ENCODE measurements around the gene CERS2. TPM values are rescaled to one million over a fixed set of nuclear protein-coding genes. Genes with fewer than 3 reads are reported as not detected.
A peak's percentile ranks its signal among the peaks of the same experiment; 100 is the strongest.

The CERS2 gene
- total RNA-seq, 2 experiments from 2014 or later: 130 to 135 TPM

DNA sequence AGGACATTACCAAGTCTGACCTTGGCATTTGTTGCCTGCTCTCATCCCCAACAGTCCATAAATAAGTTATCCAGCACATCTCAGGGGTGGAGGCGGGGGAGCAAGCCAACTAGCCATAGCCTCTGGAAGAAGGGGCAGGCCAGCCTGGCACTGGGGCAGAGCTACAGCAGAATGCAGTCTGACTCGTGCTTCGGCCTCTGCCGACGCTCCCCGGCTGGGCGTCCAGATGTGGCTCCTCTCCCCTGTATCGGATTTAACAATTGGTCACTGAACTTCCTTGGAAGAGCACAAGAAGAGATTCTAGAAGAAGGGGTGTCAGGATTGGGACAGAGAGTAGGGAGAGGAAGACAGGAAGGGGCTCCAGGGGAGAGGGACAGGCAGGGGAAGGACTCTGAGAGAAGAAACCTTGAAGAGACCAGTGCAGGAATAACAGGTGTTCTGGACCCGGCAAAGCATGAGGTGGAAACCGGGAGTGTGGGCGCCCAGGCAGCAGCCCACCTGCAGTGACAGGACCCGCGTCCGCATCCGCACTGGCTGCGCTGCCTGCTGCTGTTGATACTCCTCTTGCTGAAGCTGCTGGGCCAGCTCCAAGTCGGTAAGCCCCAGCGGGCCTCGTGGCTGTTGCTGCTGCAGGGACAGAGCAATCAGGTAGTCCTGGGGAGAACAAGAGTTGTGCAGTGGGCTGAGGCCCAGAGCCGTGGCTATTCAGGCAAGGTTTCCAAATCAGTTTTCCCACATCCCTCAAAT is 22.7 kb upstream of the CERS2 start:
- H3K27ac Mint-ChIP-seq: no peak overlapping the region
- no peak overlapping the region for H3K4me3 Mint-ChIP-seq
- CTCF ChIA-PET: interaction anchor here (1.0 to 10.8 kb wide), 4 partner anchors 8 to 51 kb away, joined by 3 to 171 read pairs (median 30); partner anchors contain the start of genes ANXA9, CERS2 and MINDY1
- no peak for DNase-seq
- intact Hi-C loops (cut with micrococcal nuclease): loop anchor here (2.0 to 5.0 kb wide), 3 partner anchors 375 to 742 kb away; no protein-coding TSS in a partner anchor
- no peaks in the 10 kb centered on the region for H3K9me3 Mint-ChIP-seq
- no peaks in the 10 kb centered on the region for H3K27me3 Mint-ChIP-seq (ENCODE audit: low read depth)
- H3K36me3 Mint-ChIP-seq (ENCODE audit: low read depth): peaks cover 7% of the 10 kb centered on the region
- H3K4me1 Mint-ChIP-seq (ENCODE audit: low read depth): peaks cover 39% of the 10 kb centered on the region

- Mint-ChIP-seq H3K27me3 (ENCODE audit: low read depth) (no peaks in the 10 kb centered on the region), H3K36me3 (ENCODE audit: low read depth) (peaks cover 1% of the 10 kb centered on the region), H3K4me1 (ENCODE audit: low read depth) (peaks cover 25% of the 10 kb centered on the region), H3K4me3 (no peak overlapping the region), H3K9me3 (no peaks in the 10 kb centered on the region), H3K27ac (peak overlapping the region; percentile 41)
- DNase-seq: peak; percentile 36
- intact Hi-C loops (cut with micrococcal nuclease): loop anchor here (1.0 to 5.0 kb wide), 5 partner anchors 17 to 741 kb away; no protein-coding TSS in a partner anchor
- CTCF ChIA-PET: interaction anchor here (0.6 to 10.8 kb wide), 11 partner anchors 10 to 795 kb away, joined by 3 to 171 read pairs (median 3); partner anchors contain the start of genes ANXA9, CERS2 and MINDY1
Measured at GRCh38 chr1:150995896-150996295, 21.3 kb upstream of the CERS2 start.

DNA sequence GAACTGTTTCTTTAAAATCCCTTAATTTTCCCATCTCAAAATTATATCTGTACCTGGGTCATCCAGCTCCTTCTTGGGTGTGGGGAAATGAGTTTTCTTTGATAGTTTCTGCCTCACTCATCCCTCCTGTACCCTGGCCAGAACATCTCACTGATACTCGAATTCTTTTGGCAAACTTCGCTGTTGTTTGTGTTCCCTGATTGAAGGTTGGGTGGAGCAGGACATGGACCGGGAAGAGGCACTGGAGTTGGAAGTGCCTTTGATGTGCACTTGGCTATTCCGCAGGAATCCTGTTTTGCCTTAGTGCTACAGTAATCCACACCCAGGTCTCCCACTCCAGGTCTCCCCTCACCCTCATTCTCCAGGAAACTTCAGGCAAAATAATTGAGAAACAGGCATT is 20.8 kb upstream of the CERS2 start:
- CTCF ChIA-PET: interaction anchor here (0.6 to 10.8 kb wide), 6 partner anchors 10 to 163 kb away, joined by 3 to 171 read pairs (median 4); partner anchors contain the start of genes ANXA9, CERS2 and MINDY1
- Mint-ChIP-seq H3K27me3 (ENCODE audit: low read depth) (no peaks in the 10 kb centered on the region), H3K4me3 (no peak overlapping the region), H3K9me3 (no peaks in the 10 kb centered on the region), H3K4me1 (ENCODE audit: low read depth) (peaks cover 21% of the 10 kb centered on the region), H3K27ac (peak overlapping the region; percentile 41), H3K36me3 (ENCODE audit: low read depth) (peaks cover 1% of the 10 kb centered on the region)
- no peak for DNase-seq
- intact Hi-C loops (cut with micrococcal nuclease): loop anchor here (5.0 kb wide), 2 partner anchors 373 to 533 kb away; no protein-coding TSS in a partner anchor

- H3K36me3 Mint-ChIP-seq (ENCODE audit: low read depth): no peaks in the 10 kb centered on the region
- CTCF ChIA-PET: interaction anchor here (0.5 to 10.8 kb wide), 8 partner anchors 11 to 503 kb away, joined by 3 to 171 read pairs (median 3); partner anchors contain the start of genes ANXA9, CERS2 and MINDY1
- no peaks in the 10 kb centered on the region for H3K9me3 Mint-ChIP-seq
- H3K4me3 Mint-ChIP-seq: no peak overlapping the region
- intact Hi-C loops (cut with micrococcal nuclease): no loop called here
- H3K27ac Mint-ChIP-seq: peak overlapping the region; percentile 33
- H3K4me1 Mint-ChIP-seq (ENCODE audit: low read depth): peaks cover 12% of the 10 kb centered on the region
- H3K27me3 Mint-ChIP-seq (ENCODE audit: low read depth): no peaks in the 10 kb centered on the region
- DNase-seq: no peak
Measured at GRCh38 chr1:150994248-150994647, 19.6 kb upstream of the CERS2 start.

- Mint-ChIP-seq H3K9me3 (no peaks in the 10 kb centered on the region), H3K27me3 (ENCODE audit: low read depth) (no peaks in the 10 kb centered on the region), H3K36me3 (ENCODE audit: low read depth) (no peaks in the 10 kb centered on the region), H3K4me3 (no peak overlapping the region), H3K4me1 (ENCODE audit: low read depth) (peaks cover 7% of the 10 kb centered on the region), H3K27ac (no peak overlapping the region)
- intact Hi-C loops (cut with micrococcal nuclease): no loop called here
- CTCF ChIA-PET: no interaction called here
- DNase-seq: no peak
Measured at GRCh38 chr1:150992626-150993025, 18.0 kb upstream of the CERS2 start.

GRCh38 chr1:150987924-150988323 is 13.3 kb upstream of the CERS2 start:
- Mint-ChIP-seq H3K4me1 (ENCODE audit: low read depth) (no peaks in the 10 kb centered on the region), H3K9me3 (no peaks in the 10 kb centered on the region), H3K27ac (no peak overlapping the region), H3K4me3 (no peak overlapping the region), H3K27me3 (ENCODE audit: low read depth) (no peaks in the 10 kb centered on the region), H3K36me3 (ENCODE audit: low read depth) (no peaks in the 10 kb centered on the region)
- CTCF ChIA-PET: interaction anchor here (1.1 to 14.7 kb wide), 2 partner anchors 8 to 11 kb away, joined by 8 to 171 read pairs; no protein-coding TSS in a partner anchor
- intact Hi-C loops (cut with micrococcal nuclease): no loop called here
- no peak for DNase-seq

GRCh38 chr1:150985179-150985825 is 10.7 kb upstream of the CERS2 start:
- Mint-ChIP-seq H3K27me3 (ENCODE audit: low read depth) (no peaks in the 10 kb centered on the region), H3K4me1 (ENCODE audit: low read depth) (no peaks in the 10 kb centered on the region), H3K9me3 (no peaks in the 10 kb centered on the region), H3K36me3 (ENCODE audit: low read depth) (no peaks in the 10 kb centered on the region), H3K27ac (no peak overlapping the region), H3K4me3 (no peak overlapping the region)
- DNase-seq: no peak
- CTCF ChIA-PET: interaction anchor here (0.8 to 14.7 kb wide), 4 partner anchors 9 to 318 kb away, joined by 4 to 171 read pairs (median 4); no protein-coding TSS in a partner anchor
- intact Hi-C loops (cut with micrococcal nuclease): no loop called here

DNA sequence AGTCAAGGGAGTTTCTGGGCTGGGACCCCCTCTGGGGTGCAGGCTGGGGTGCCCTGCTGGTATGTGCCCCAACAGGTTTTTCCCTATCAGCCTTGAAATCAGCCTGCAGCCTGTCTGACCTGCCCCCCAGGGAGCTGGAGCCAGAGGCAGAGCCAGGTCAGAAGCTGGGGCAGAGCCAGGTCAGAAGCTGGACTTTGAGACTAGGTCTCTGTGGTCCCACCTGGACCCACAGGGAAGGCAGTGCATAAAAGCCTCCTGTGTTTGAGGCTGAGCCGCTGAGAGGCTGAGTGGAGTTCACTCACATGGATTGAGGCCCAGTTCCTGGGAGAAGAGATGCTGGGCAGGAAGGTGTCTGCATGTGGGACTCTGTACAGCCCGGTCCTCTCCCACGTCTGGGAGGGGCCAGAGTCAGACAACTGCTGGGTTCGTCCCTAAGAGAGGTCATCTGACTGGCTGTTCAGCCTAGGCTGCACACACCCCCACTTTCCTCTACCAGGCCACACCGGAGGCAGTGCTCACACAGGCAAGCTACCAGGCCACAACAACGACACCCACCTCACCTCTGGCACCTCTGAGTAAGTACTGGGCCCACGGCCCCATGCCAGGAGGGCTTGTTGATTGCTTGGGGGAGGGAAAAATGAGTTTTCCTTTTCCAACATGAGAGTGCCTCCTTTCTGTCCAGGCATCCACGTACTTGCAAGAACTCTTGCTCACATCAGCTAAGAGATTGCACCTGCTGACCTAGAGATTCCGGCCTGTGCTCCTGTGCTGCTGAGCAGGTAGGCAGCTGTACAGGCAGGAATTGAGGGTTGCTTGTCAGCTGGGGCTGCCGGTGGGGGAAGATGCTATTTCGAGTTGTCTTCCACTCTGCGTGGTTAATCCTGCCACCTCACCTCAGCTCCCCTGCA is 7.4 kb upstream of the CERS2 start, which contains the start of gene ANXA9:
Gene ANXA9, plus strand, starts transcription at position 488 of the 908 bp plus-strand sequence. CDS start 814 bp downstream, outside the sequence.
- intact Hi-C loops (cut with micrococcal nuclease): no loop called here
- peaks cover 22% of the 10 kb centered on the region for H3K4me1 Mint-ChIP-seq (ENCODE audit: low read depth)
- H3K27ac Mint-ChIP-seq: no peak within 1 kb of the TSS
- H3K4me3 Mint-ChIP-seq: no peak within 1 kb of the TSS
- CTCF ChIA-PET: interaction anchor here (0.5 to 14.7 kb wide), 5 partner anchors 16 to 412 kb away, joined by 3 to 171 read pairs (median 6); partner anchors contain the start of gene MINDY1
- H3K36me3 Mint-ChIP-seq (ENCODE audit: low read depth): no peaks in the 10 kb centered on the region
- no peak for DNase-seq
- H3K27me3 Mint-ChIP-seq (ENCODE audit: low read depth): no peaks in the 10 kb centered on the region
- no peaks in the 10 kb centered on the region for H3K9me3 Mint-ChIP-seq

DNA sequence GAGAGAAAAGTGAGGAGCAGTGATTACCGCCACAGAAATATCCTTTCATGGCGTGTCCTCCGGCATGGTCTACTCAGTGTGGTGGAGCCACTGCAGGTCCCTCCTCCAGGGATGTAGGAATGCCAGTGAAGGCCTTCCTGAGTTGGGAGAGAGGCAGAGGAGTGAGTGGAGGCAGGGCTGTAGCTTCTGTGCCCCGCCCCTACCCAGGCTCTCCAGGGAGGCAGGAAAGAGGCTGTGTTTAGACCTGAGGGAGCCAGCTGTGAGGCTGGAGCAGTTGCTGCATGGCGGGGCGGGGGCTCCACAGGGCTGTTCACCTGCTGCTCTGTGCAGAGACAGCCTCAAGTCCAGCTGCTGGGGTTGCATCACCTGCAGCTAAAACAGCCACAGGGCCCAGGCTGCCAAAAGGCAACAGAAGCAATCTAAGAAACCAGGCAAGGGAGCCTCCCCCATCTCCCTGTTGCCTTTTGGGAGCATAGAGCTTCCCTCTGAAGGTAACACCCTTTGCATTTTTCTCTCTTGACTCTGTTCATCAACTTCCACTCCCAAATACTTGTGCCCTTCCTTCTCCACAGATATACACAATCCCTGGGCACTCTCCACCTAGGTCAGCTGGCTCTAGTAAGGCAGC is 6.7 kb upstream of the CERS2 start:
- Mint-ChIP-seq H3K36me3 (ENCODE audit: low read depth) (no peaks in the 10 kb centered on the region), H3K9me3 (no peaks in the 10 kb centered on the region), H3K4me1 (ENCODE audit: low read depth) (peaks cover 30% of the 10 kb centered on the region), H3K27ac (no peak overlapping the region), H3K27me3 (ENCODE audit: low read depth) (no peaks in the 10 kb centered on the region), H3K4me3 (no peak overlapping the region)
- DNase-seq: no peak
- CTCF ChIA-PET: interaction anchor here (0.6 to 14.7 kb wide), 8 partner anchors 7 to 412 kb away, joined by 3 to 171 read pairs (median 4); partner anchors contain the start of genes MINDY1 and MLLT11
- intact Hi-C loops (cut with micrococcal nuclease): no loop called here

DNA sequence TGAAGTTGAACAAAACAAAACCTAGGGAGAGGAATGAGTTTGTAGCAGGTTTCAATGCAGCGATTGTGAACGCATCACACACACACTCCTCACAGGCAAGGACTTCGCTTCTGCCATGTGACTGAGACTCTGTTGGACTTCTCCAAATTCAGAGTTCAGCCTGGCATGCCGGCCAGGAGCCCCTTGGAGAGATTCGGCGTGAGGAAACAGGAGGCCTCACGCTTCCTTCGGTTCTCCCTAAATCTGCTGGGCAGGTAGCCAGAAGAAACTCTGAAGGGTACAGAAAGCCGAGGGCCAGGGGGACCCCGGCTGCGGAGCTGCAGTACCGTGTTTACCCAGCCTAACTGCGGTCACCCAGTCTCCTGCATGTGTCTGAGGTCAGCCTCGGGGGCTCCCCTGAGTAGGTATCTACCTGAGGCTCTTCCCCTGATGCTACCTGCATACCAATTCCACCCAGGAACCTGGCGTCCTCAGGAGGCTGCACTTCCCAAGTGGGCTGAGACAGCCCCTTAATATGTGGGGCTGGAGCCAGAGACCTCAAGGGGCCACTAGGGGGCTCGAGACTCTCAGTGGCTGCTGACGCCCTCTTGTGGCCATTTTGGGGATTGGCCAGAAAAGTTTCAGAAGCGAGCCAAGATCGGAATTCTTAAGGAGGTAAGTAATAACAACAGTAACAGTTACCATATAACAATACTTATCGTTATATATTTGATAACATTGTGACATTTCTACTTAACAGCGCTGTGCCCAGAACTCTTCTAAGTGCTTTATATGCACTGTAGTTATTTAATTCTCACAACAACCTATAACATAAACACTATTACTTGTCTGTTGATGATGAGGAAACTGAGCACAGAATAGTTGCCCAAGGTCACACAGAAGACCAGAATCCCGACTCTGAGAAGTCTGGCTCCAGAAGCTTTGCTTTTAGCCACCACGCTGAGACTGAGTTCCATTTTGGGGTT is 4.7 kb upstream of the CERS2 start:
- Mint-ChIP-seq H3K4me1 (ENCODE audit: low read depth) (peaks cover 39% of the 10 kb centered on the region), H3K4me3 (peak overlapping the region; percentile 43), H3K27me3 (ENCODE audit: low read depth) (no peaks in the 10 kb centered on the region), H3K9me3 (no peaks in the 10 kb centered on the region), H3K27ac (peak overlapping the region; percentile 53), H3K36me3 (ENCODE audit: low read depth) (no peaks in the 10 kb centered on the region)
- CTCF ChIA-PET: interaction anchor here (0.5 to 14.7 kb wide), 11 partner anchors 9 to 417 kb away, joined by 3 to 171 read pairs (median 5); partner anchors contain the start of genes MINDY1 and MLLT11
- intact Hi-C loops (cut with micrococcal nuclease): loop anchor here (1.0 to 10.0 kb wide), 10 partner anchors 17 to 615 kb away; partner anchors contain the start of genes ARNT, CTSS, MINDY1 and RPRD2
- peak; percentile 94 for DNase-seq
